A172 (cell line): ENCODE measurements around the gene UCN2. TPM values are rescaled to one million over a fixed set of nuclear protein-coding genes. Genes with fewer than 3 reads are reported as not detected.

Experiments
- DNase-seq: peaks from one replicate; pipeline ENCODE4 v3.0.0-alpha.2; 2015; ENCODE audit warnings: low spot score
- total RNA-seq: library from RNA; depleted of rRNA; stranded (reverse); fragments of >200 nt; shearing (Covaris generic); gene quantifications from 2 replicates; pipeline ENCODE4 v1.2.3, GENCODE V29; 2014

Gene UCN2
- total RNA-seq, 1 experiment from 2014 or later: 5.0 TPM

GRCh38 chr3:48591436-48591835 lies 27.9 kb upstream of the UCN2 start:
- no peak for DNase-seq

- no peak for DNase-seq
These were observed 24.6 kb upstream of the UCN2 start for GRCh38 chr3:48588230-48588629.

DNA sequence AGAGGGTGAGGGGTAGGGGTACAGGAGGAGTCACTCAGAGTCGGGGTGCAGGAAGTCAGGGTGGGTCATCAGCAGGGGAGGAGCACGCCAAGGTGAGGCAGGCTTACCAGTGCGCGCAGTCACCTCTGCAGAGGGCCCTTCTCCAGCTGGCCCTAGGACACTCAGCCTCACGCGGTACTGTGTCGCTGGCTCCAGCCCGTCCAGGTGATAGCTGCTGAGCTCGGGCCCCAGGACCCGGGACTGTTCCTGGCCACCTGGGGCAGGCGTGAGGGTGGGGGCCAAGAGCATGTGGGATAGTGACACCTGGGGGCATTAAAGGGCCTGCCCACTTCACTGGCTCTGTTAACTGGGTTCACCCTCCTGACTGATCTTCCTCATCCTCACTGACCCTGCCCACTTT lies 24.1 kb upstream of the UCN2 start:
- no peak for DNase-seq

GRCh38 chr3:48585411-48585810 lies 21.8 kb upstream of the UCN2 start:
- no peak for DNase-seq

DNA sequence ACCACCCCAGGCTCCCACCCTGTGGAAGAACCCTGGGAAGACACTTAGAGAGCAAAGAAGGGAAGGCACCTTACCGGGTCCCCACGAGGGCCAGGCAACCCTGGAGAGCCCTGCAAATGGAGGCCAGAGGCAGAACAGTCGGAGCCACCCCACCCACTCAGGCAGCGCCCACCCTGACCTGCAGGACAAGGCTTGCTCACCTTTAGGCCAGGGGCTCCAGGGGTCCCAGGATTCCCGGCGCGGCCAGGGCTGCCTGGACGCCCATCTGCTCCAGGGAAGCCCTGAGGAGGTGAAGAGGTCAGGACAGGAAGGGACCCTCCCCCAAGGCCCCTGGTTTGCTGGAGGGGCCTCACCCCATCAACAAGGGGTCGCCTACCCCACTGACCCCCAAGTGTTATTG lies 21.3 kb upstream of the UCN2 start:
- DNase-seq: no peak

DNA sequence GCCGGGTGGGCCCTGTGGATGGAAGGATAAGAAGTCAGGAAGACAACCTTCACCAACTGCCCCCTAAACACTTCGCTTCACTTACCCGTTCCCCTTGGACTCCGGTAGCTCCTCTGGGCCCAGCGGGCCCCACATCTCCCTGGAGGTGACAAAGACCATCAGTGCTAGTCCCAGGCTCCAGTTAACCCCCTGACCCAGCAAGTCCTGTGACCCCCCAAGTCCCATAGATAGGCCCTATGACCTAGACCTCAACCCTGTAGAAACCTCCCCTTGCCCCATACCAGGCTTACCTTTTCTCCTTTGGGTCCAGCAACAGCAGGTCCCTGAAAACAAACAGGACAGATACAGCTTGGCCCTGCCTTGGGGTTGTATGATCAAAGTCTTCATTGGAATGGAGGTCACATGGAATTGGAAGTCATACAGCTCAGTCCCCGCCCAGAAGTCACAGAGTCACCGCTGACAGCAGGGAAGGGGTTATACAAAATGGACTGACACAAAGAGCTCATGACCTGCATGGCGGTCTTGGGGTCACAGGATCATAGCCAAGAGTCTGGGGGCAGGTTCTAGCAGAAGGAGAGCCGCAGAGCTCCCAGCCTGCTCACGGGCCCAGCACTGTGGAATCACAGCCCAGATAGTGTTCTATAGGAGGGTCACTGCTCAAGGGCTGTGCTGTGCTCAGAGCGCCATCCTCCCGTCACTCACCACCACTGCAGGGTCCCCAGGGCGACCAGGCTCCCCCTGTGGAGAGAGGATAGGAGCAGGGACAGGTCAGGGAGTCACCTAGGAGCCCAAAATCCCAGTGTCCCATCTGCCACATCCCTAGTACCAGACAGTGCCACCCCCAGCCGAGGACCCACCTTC lies 18.3 kb upstream of the UCN2 start:
- DNase-seq: no peak

DNA sequence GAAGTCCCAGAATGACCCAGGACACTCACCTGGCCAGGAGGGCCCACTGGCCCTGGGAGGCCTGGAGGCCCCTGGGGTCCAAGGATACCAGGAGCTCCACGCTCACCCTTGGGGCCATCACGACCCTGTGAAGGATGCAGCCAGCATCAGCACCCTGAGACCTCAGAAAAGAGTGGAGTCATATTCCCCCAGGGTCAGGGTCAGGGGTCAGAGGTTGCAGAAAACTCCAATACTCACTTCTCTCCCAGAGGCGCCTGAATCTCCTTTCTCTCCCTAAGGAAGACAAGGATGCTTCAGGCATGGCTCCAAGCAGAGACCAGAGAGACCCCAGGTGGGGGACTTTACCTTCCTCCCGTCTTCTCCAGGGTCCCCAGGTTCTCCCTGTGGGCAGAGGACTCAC lies 13.1 kb upstream of the UCN2 start:
- no peak for DNase-seq

DNA sequence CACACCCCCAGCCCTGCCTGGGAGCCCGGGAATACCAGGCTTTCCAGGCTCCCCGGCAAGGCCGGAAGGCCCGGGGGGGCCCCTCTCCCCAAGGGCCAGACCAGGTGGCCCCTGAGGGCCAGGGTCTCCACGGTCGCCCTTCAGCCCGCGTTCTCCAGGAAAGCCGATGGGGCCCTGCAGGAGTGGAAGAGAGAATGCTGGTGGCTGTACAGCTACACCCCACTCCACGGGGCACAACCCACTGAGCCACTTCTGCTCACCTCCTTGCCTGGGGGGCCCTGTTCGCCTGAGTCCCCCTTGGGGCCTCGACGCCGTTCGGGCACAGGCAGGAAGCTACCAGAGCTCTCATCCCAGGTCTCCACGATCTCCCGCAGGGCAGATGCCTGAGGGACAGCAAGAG lies 11.8 kb upstream of the UCN2 start:
- no peak for DNase-seq

GRCh38 chr3:48573973-48574585 lies 10.5 kb upstream of the UCN2 start:
- DNase-seq: no peak

GRCh38 chr3:48572517-48572916 lies 8.9 kb upstream of the UCN2 start:
- no peak for DNase-seq

DNA sequence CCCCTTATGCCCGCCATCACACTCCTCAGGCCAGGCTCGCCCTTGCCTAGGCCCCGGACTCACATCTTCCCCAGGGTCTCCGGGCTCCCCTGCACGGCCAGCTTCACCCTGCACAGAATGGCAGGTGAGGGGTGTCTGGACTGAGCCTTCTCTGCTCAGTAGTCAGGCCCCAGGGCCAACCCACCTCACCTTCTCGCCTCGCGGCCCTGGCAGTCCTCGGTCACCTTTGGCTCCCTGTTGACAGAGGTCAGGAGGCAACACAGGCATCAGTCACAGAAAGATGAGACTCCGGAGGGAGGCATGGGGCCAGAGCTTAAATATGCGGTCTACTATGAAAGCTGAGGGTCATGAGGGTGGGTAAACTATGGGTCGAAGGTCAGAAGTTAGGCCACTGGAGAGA lies 8.4 kb upstream of the UCN2 start:
- no peak for DNase-seq

DNA sequence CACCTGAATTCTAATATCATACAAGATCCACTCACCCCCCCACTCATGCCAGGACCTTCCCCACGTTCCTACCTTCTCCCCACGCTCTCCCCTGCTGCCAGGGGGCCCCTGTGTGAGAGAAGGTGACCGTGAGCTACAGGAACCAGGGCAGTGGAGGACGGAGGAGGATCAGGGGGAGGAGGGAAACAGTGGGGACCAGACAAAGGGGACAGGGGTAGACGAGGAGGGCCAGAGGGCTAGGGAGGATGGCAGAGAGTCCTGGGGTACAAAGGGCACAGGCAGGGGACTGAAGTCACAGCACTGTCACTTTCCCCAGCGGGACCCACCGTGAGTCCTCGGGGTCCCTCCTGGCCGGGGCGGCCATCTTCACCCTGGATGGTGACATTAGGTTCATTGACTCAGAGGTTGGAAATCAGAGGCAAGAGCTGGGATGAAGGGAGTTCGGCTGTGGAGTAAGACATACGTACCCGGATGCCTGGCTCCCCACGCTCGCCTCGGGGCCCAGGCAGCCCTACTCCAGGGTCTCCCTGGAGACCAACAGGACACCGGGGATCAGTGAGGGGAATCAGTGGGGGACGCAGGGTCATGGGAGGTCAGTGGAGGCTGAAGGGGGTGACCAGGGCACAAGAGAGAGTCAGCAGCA lies 6.3 kb upstream of the UCN2 start:
- no peak for DNase-seq

DNA sequence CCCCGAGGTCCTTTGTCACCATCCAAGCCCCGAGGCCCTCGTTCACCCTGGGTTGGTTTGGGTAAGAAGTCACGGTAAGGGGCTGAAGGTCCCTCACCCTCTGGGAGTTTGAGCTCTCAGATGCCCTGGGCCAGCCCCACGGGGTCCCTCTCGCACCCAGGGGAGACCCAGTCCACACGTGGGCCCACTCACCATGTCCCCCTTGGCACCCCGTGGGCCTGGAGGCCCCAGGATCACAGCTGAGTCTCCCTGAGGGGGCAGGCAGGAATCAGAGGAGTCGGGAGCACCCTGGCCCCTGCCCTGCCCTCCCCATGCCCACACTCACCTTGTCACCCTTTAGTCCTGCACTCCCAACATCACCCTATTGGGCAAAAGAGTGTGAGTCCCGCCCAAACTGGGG lies 5.8 kb upstream of the UCN2 start:
- no peak for DNase-seq

DNA sequence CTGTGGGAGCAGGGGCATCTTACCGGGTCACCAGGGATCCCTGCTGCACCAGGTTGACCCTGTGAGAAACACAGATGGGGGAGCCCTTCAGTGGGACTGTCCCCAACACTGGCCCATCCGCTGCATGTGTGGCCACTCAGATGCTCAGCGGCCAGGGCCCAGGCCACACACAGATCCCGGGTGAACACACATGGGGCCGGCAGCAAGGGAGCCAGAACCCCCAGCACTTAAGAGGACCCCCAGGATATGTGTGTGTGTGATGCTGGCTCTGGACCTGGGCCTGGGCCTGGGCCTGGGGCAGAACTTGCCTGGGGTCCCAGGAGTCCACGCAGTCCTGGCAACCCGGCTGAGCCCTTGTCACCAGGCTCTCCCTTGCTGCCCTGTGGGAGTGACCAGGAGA lies 4.9 kb upstream of the UCN2 start:
- DNase-seq: no peak

DNA sequence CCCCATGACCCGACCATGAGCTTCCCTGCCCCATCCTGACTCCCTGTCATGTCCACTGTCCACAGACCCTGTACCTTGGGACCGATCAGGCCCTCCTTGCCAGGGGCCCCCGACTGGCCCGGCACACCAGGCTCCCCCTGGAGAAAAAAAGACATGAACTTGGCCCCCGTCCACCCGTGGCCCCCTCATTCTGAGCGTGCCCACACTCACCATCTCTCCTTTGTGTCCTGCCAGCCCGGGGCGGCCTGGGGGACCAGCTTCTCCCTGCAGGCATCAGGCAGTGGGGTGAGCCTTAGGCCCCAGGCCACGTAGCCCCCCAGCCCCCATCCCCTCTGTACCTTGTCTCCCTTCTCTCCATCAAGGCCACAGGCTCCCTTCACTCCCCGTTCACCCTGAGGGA lies 3.9 kb upstream of the UCN2 start:
- no peak for DNase-seq

GRCh38 chr3:48567090-48567489 lies 3.5 kb upstream of the UCN2 start:
- DNase-seq: no peak

DNA sequence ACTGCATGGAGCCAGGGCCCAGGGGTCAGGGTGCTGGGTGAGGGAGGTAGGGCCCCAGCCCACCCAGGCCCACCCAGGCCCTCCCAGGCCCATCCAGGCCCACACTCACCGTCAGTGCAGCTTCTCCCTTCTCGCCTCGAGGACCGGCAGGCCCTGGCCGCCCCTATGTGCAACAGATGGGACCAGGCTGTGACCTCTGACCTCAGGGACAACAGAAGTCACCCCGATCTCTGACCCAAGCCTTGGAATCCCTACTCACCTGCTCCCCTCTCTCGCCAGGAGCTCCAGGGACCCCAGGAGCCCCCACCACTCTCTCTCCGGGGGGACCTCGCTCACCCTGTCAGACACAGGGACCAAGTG lies 2.8 kb upstream of the UCN2 start:
- DNase-seq: no peak

DNA sequence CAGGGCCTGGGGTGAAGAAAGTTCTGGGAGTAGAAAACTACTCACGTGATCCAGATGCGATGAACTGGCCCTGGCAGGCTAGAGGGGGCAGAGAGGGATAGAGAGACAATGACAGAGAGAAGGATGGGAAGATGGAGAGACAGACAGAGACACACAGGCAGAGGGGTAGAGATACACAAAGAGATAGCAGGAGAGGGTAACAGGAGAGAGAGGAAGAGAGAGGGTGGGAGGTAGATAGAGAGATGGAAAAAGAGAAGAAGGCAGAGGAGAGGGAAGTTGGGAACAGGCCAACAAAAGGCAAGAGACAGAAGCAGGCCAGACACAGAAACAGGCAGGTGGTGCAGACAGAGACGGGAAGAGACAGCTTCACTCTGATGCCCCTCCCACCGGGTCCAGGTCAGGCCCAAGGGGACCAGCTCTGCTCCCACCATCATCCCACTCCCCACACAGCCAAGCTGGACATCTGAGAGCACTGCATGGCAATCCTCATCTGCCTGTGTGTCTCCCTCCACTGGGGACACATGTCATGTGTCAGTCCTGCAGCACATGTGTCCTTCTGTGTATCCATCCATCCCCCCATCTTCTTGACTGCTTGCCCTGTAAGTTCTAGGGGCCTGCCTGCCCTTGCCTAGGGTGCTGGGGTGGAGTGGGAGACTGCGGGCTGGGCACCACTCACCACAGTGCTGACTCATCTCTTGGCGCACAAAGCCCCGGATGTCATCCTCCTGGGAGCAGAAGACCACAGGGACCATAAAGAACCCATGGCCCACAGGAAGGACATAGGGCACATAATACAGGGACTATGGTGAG lies 2.2 kb upstream of the UCN2 start:
- peak; percentile 88 for DNase-seq

DNA sequence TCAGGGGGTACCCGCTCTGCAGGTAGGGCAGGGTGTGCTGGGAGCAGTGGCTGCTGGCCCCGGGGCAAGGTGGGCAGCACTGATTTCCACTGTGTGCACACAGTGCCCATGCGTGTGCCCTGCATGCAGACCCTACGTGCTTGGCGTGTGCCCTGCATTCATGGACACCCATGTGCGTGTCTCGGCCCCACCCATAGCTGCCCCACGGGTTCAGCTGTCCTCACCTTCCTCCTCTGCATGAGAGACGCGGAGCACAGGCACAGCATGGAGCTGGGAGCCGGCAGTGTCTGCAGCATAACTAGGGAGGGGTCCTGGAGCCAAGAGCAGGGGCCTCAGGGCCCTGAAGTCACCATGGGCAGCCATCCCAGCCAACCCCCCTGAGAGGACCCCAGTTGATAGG lies 1.6 kb upstream of the UCN2 start:
- no peak for DNase-seq

DNA sequence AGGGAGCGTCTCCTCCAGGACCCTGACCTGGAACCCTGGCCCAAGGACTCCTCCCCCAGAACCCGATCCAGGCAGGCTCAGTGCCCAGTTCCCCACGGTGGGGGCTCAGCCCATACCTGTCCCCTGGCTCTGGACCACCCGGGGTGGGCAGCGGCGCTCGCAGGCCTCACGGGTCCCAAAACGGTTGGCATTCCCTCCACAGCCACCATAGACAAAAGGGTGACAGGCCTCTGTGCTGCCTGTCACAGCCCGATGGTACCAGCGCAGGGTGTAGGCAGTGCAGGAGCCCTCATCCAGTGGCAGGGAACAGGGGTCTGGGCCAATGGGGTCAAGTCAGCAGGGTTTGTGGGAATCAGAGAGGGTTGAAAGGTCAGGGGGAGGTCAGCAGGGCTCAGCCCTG lies 1.1 kb upstream of the UCN2 start:
- no peak for DNase-seq

GRCh38 chr3:48564022-48564421 lies 441 bp upstream of the UCN2 start:
- DNase-seq: peak; percentile 89

DNA sequence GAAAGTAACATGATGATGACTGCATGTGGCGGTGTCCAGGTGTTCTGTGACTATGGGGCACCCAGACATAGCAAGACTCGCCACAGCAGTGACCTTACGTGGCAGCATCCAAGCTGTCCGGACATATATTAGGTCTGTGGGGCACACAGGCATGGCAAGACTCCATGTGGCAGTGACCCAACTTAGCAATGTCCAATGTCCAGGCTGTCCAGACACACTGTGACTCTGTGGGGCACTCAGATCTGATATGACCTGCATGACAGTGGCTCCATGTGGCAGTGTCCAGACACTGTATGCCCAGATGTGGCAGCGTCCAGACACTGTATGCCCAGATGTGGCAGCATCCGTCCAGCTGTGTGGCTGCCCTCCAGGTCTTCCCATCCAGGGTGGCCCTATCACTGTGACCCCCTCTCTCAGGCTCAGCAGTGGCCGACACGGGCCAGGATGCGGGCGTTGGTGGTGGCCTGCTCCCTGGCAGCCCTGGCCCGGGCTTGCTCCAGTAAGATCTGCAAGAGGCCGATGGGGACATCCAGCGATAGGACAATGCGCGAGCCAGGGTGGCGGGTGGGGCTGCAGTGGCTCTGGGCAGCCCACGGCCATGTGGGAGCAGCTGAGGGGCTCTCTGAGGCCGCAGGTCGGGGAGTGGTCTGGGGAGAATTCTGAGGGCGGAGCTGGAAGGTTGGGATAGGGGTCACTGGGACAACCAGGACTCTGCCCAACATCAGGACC lies 1.1 kb downstream of the UCN2 start:
- DNase-seq: no peak
